Adrenal gland (tissue), 12 donors: ENCODE data around the gene PIPOX. TPM values are rescaled to one million over a fixed set of nuclear protein-coding genes. Genes with fewer than 3 reads are reported as not detected.

Experiments used
- DNase-seq, 7 donors: peaks; one replicate each; pipeline ENCODE4 v3.0.0-alpha.2; 2019 to 2020
- H3K27ac ChIP-seq, 5 donors: fragments of 200-600 bp; sonication (generic) in 4 of 5; 1 replicate in 3 of 5; 2 replicates in 2 of 5; pipeline versions ENCODE4 v1.5.1 to v1.8.0; 2016 to 2020; ENCODE audit warnings: mild to moderate bottlenecking in 1 of 5
- H3K27me3 ChIP-seq: fragments of 200-600 bp; 2 replicates; pipeline ENCODE4 v1.8.0; 2021
- H3K36me3 ChIP-seq, 2 donors: fragments of 200-600 bp; replicated peaks in 1 of 2; 1 replicate in 1 of 2; 2 replicates in 1 of 2; pipeline versions ENCODE4 v1.5.1 to v1.8.0; 2018 to 2022
- H3K4me1 ChIP-seq, 2 donors: fragments of 200-600 bp; replicated peaks in 1 of 2; 1 replicate in 1 of 2; 2 replicates in 1 of 2; pipeline versions ENCODE4 v1.5.1 to v1.8.0; 2018 to 2021
- H3K4me3 ChIP-seq, 4 donors: fragments of 200-600 bp; sonication (generic) in 3 of 4; one replicate each; pipeline ENCODE4 v1.5.1; 2016 to 2018
- H3K9me3 ChIP-seq, 3 donors: fragments of 200-600 bp; sonication (generic) in 1 of 3; replicated peaks in 1 of 3; 1 replicate in 2 of 3; 2 replicates in 1 of 3; pipeline versions ENCODE4 v1.5.1 to v1.8.0; 2016 to 2021
- CTCF ChIP-seq, 6 experiments: fragments of 450-650 bp in 4 of 6; fragments of 200-600 bp in 2 of 6; sonication (generic) in 1 of 6; IDR thresholded peaks; 1 replicate in 5 of 6; 2 replicates in 1 of 6; pipeline versions ENCODE4 v1.5.1 to v1.8.0; 2016 to 2021; ENCODE audit warnings: antibody characterized with exemption in 6 of 6, mild to moderate bottlenecking in 2 of 6, moderate library complexity in 1 of 6
- POLR2A ChIP-seq, 2 donors: fragments of 450-650 bp; IDR thresholded peaks; one replicate each; pipeline ENCODE4 v1.6.1; 2017; ENCODE audit warnings: antibody characterized with exemption in 2 of 2, mild to moderate bottlenecking in 2 of 2, moderate library complexity in 1 of 2
- WGBS, 4 donors: extraction: QIAGEN DNeasy Blood & Tissue Kit in 2 of 4; methylation state at CpG; one replicate each; pipeline versions ENCODE4 v1.1.5 to v1.1.7; 2013 to 2017; 5-methylcytosine and 5-hydroxymethylcytosine counted together
- intact Hi-C, 2 donors: fragments of 100-400 bp; cut with DNase I; formaldehyde crosslinking; loops; one replicate each; pipeline versions ENCODE4 v1.14.1 to v1.15.0; 2022 to 2023
- polyA plus RNA-seq, 3 donors: library from polyadenylated mRNA; stranded (reverse); fragments of 200-250 nt in 2 of 3; fragments of 350-450 nt in 1 of 3; fragmentation: Illumina TruSeq in 1 of 3; extraction: RNeasy Lipid Tissue Mini Kit (QIAGEN cat#74804) in 1 of 3; gene quantifications; one replicate each; pipeline ENCODE4 v1.2.3, GENCODE V29; 2013 to 2014
- total RNA-seq, 9 donors: library from RNA; depleted of rRNA in 4 of 9; stranded (reverse); fragments of >200 nt in 4 of 9; fragments of 120-200 nt in 1 of 9; fragmentation: NEBNext Ultra II Directional in 1 of 9; extraction: Animal tissue kit (Norgen Biotek cat#: 25700) in 1 of 9; gene quantifications; one replicate each; pipeline versions ENCODE4 v1.1.0 to v1.2.4, GENCODE V29; 2013 to 2023
- donor health status: healthy with polysubstance abuse.
- donor health status: Bipolar disorder and iron deficiency.
- donor health status: DM: yes; HTN: yes; CAD: no.
- donor health status: DM: no; HTN: no; CAD: no.
- donor health status: DM: no; HTN: no; CAD: no.
- donor health status: DM: yes; HTN: yes; CAD: no.

PIPOX gene
- total and polyA plus RNA-seq, 12 donors, result 0.34 to 2.2 (median 1.3) TPM

- no peaks in the 10 kb centered on the region for H3K36me3 ChIP-seq
- DNase-seq, result no peak
- TF ChIP-seq CTCF (IDR thresholded peaks at IDR 0.05), result no peak
- TF ChIP-seq POLR2A (IDR thresholded peaks at IDR 0.05), result no peak
- H3K27me3 ChIP-seq, result peaks cover 7% of the 10 kb centered on the region
- whole genome bisulfite sequencing, 4 donors, result 40 to 63% (median 48%) methylated on average over 2 to 3 of the region's 3 CpGs
- intact Hi-C loops, result no loop called here
- no peak overlapping the region for H3K4me3 ChIP-seq
- no peaks in the 10 kb centered on the region for H3K9me3 ChIP-seq
- no peak overlapping the region for H3K27ac ChIP-seq
- peaks cover 3 to 4% of the 10 kb centered on the region in 2 donors for H3K4me1 ChIP-seq
Observed at GRCh38 chr17:29010129-29010528, 32.8 kb upstream of the PIPOX start.

- DNase-seq, result no peak
- H3K9me3 ChIP-seq, result no peaks in the 10 kb centered on the region
- H3K4me1 ChIP-seq, result peaks cover 2 to 4% of the 10 kb centered on the region in 2 donors
- peaks cover 3% of the 10 kb centered on the region for H3K27me3 ChIP-seq
- TF ChIP-seq POLR2A (IDR thresholded peaks at IDR 0.05) (no peak), CTCF (IDR thresholded peaks at IDR 0.05) (no peak)
- 69 to 77% (median 71%) methylated on average over 6 to 7 of the region's 7 CpGs for WGBS, 4 donors
- H3K27ac ChIP-seq, result no peak overlapping the region
- H3K36me3 ChIP-seq, result no peaks in the 10 kb centered on the region
- no peak overlapping the region for H3K4me3 ChIP-seq
- intact Hi-C loops, result no loop called here
Observed at GRCh38 chr17:29010586-29010985, 32.4 kb upstream of the PIPOX start.

GRCh38 chr17:29012535-29012934 is 30.4 kb upstream of the PIPOX start:
- Histone ChIP-seq H3K27me3 (peaks cover 11% of the 10 kb centered on the region), H3K4me3 (no peak overlapping the region)
- WGBS, 4 donors, result 83 to 100% (median 93%) methylated on average over 1 of the region's 1 CpG

GRCh38 chr17:29014716-29015115 is 28.2 kb upstream of the PIPOX start:
- Histone ChIP-seq H3K27me3 (peaks cover 14% of the 10 kb centered on the region), H3K4me1 (peaks cover 3 to 5% of the 10 kb centered on the region in 2 donors), H3K36me3 (no peaks in the 10 kb centered on the region), H3K4me3 (no peak overlapping the region), H3K27ac (no peak overlapping the region), H3K9me3 (no peaks in the 10 kb centered on the region)
- no peak for DNase-seq
- TF ChIP-seq CTCF (IDR thresholded peaks at IDR 0.05), result no peak
- no peak for TF ChIP-seq POLR2A (IDR thresholded peaks at IDR 0.05)
- WGBS, 4 donors, result 60 to 76% (median 70%) methylated on average over 5 of the region's 5 CpGs
- intact Hi-C loops, result no loop called here

More at GRCh38 chr17:29012535-29012934, 30.4 kb upstream of the PIPOX start:
- no peaks in the 10 kb centered on the region for H3K9me3 ChIP-seq
- no peaks in the 10 kb centered on the region for H3K4me1 ChIP-seq
- intact Hi-C loops, result no loop called here
- DNase-seq, result no peak
- no peaks in the 10 kb centered on the region for H3K36me3 ChIP-seq
- no peak for TF ChIP-seq CTCF (IDR thresholded peaks at IDR 0.05)
- no peak for TF ChIP-seq POLR2A (IDR thresholded peaks at IDR 0.05)
- no peak overlapping the region for H3K27ac ChIP-seq
